Myocyte (in vitro differentiated cells): Measurements from ENCODE around the gene UBALD1. TPM values are rescaled to one million over a fixed set of nuclear protein-coding genes. Genes with fewer than 3 reads are reported as not detected.
A peak's percentile ranks its signal among the peaks of the same experiment; 100 is the strongest.

Source experiments
- DNase-seq: peaks from one replicate; pipeline ENCODE4 v3.0.0-alpha.2; 2012; ENCODE audit warnings: low read depth
- polyA plus RNA-seq: library from polyadenylated mRNA; unstranded; fragments of >200 nt; gene quantifications from one replicate; pipeline ENCODE4 v1.2.1, GENCODE V29; 2012; ENCODE audit warnings: missing spikeins
- total RNA-seq: library from RNA; depleted of rRNA; stranded (reverse); fragments of >200 nt; gene quantifications from 2 replicates; pipeline ENCODE4 v1.2.3, GENCODE V29; 2014

The UBALD1 gene
- 10.0 and 12.8 TPM in 2 replicates for total RNA-seq
- polyA plus RNA-seq: 27.2 TPM

GRCh38 chr16:4614571-4615383, at the start of gene UBALD1:
Gene UBALD1, minus strand, starts transcription at chr16:4614888. Its CDS starts 91 bp downstream, at chr16:4614797.
- peak; percentile 88 for DNase-seq

- DNase-seq: no peak
Measured at GRCh38 chr16:4663777-4664465, 49.2 kb upstream of the UBALD1 start.

GRCh38 chr16:4663465-4663776, 48.7 kb upstream of the UBALD1 start:
- DNase-seq: no peak

GRCh38 chr16:4661661-4662060, 47.0 kb upstream of the UBALD1 start:
- peak; percentile 94 for DNase-seq

GRCh38 chr16:4660454-4661007, 45.8 kb upstream of the UBALD1 start:
- DNase-seq: peak; percentile 61

GRCh38 chr16:4659363-4660353, 45.0 kb upstream of the UBALD1 start:
- DNase-seq: no peak

- DNase-seq: no peak
Measured at GRCh38 chr16:4656695-4657686, 42.3 kb upstream of the UBALD1 start.

- no peak for DNase-seq
Measured at GRCh38 chr16:4656221-4656620, 41.5 kb upstream of the UBALD1 start.

GRCh38 chr16:4655801-4656200, 41.1 kb upstream of the UBALD1 start:
- no peak for DNase-seq

GRCh38 chr16:4654964-4655590, 40.4 kb upstream of the UBALD1 start:
- no peak for DNase-seq

- no peak for DNase-seq
Measured at GRCh38 chr16:4654011-4654963, 39.6 kb upstream of the UBALD1 start.

- DNase-seq: no peak
Measured at GRCh38 chr16:4652561-4652960, 37.9 kb upstream of the UBALD1 start.

- no peak for DNase-seq
Measured at GRCh38 chr16:4651827-4652226, 37.1 kb upstream of the UBALD1 start.

GRCh38 chr16:4650443-4651074, 35.9 kb upstream of the UBALD1 start:
- DNase-seq: peak; percentile 53

GRCh38 chr16:4649744-4650442, 35.2 kb upstream of the UBALD1 start:
- DNase-seq: no peak

- no peak for DNase-seq
Measured at GRCh38 chr16:4648917-4649316, 34.2 kb upstream of the UBALD1 start.

- DNase-seq: no peak
Measured at GRCh38 chr16:4647644-4647980, 32.9 kb upstream of the UBALD1 start.
